ENCODE data around the gene SH3GL2. TPM values are rescaled to one million over a fixed set of nuclear protein-coding genes. Genes with fewer than 3 reads are reported as not detected.

SH3GL2 gene
- total RNA-seq, 4 donors from 2014 or later = not detected

GRCh38 chr9:17551023-17551422 is 27.8 kb upstream of the SH3GL2 start:
- WGBS, 2 donors = 60 to 65% methylated on average over 2 of the region's 2 CpGs
- DNase-seq (ENCODE audit: low spot score in 2 of 2) = no peak

GRCh38 chr9:17555362-17556054 is 23.4 kb upstream of the SH3GL2 start:
- TF ChIP-seq CTCF (IDR thresholded peaks at IDR 0.05) = no peak
- TF ChIP-seq POLR2A (IDR thresholded peaks at IDR 0.05) = no peak
- intact Hi-C loops (cut with DNase I; ENCODE audit: low total_unique reads) = no loop called here
- no peak overlapping the region for H3K4me3 ChIP-seq (ENCODE audit: low read depth, poor library complexity, severe bottlenecking)
- WGBS, 2 donors = 68 to 71% methylated on average over 4 of the region's 4 CpGs
- DNase-seq (ENCODE audit: low spot score in 2 of 2) = no peak

More at GRCh38 chr9:17551023-17551422, 27.8 kb upstream of the SH3GL2 start:
- no peak for TF ChIP-seq POLR2A (IDR thresholded peaks at IDR 0.05)
- no peak for TF ChIP-seq CTCF (IDR thresholded peaks at IDR 0.05)
- intact Hi-C loops (cut with DNase I; ENCODE audit: low total_unique reads) = no loop called here
- no peak overlapping the region for H3K4me3 ChIP-seq (ENCODE audit: low read depth, poor library complexity, severe bottlenecking)

GRCh38 chr9:17556255-17556654 is 22.6 kb upstream of the SH3GL2 start:
- 63 to 71% methylated on average over 8 of the region's 8 CpGs for whole genome bisulfite sequencing, 2 donors
- H3K4me3 ChIP-seq (ENCODE audit: low read depth, poor library complexity, severe bottlenecking) = no peak overlapping the region
- DNase-seq (ENCODE audit: low spot score in 2 of 2) = no peak
- TF ChIP-seq CTCF (IDR thresholded peaks at IDR 0.05) (no peak), POLR2A (IDR thresholded peaks at IDR 0.05) (no peak)
- intact Hi-C loops (cut with DNase I; ENCODE audit: low total_unique reads) = no loop called here

- intact Hi-C loops (cut with DNase I; ENCODE audit: low total_unique reads) = no loop called here
- TF ChIP-seq CTCF (IDR thresholded peaks at IDR 0.05) = no peak
- no peak for TF ChIP-seq POLR2A (IDR thresholded peaks at IDR 0.05)
- H3K4me3 ChIP-seq (ENCODE audit: low read depth, poor library complexity, severe bottlenecking) = no peak overlapping the region
- DNase-seq (ENCODE audit: low spot score in 2 of 2) = no peak
- 27 to 33% methylated on average over 2 of the region's 2 CpGs for WGBS, 2 donors
These were observed 21.9 kb upstream of the SH3GL2 start for GRCh38 chr9:17556935-17557334.

GRCh38 chr9:17571825-17572224 is 7.0 kb upstream of the SH3GL2 start:
- intact Hi-C loops (cut with DNase I; ENCODE audit: low total_unique reads) = no loop called here
- no peak overlapping the region for H3K4me3 ChIP-seq (ENCODE audit: low read depth, poor library complexity, severe bottlenecking)
- 56 to 68% methylated on average over 5 of the region's 5 CpGs for WGBS, 2 donors
- no peak for DNase-seq (ENCODE audit: low spot score in 2 of 2)
- TF ChIP-seq POLR2A (IDR thresholded peaks at IDR 0.05) (no peak), CTCF (IDR thresholded peaks at IDR 0.05) (no peak)

GRCh38 chr9:17574342-17574741 is 4.5 kb upstream of the SH3GL2 start:
- no peak for TF ChIP-seq CTCF (IDR thresholded peaks at IDR 0.05)
- TF ChIP-seq POLR2A (IDR thresholded peaks at IDR 0.05) = no peak
- 49 to 53% methylated on average over 2 of the region's 2 CpGs for WGBS, 2 donors
- intact Hi-C loops (cut with DNase I; ENCODE audit: low total_unique reads) = no loop called here
- H3K4me3 ChIP-seq (ENCODE audit: low read depth, poor library complexity, severe bottlenecking) = no peak overlapping the region
- no peak for DNase-seq (ENCODE audit: low spot score in 2 of 2)
